Stimulated activated CD4-positive, alpha-beta T cell treated with anti-CD3 and anti-CD28 coated beads, Interleukin-15, amount 100 ng/mL, for 1 hour (primary cell): ENCODE measurements around the gene BICD1.
"Not testable (repeated sequence)": the region's sequence is repeated elsewhere in the genome, so short reads cannot be mapped to it uniquely, and the experiment has no call there.

Experiments used
- DNase-seq, 2 donors: peaks; one replicate each; pipeline ENCODE4 v3.0.0-alpha.2; 2020; ENCODE audit warnings: low read depth in 1 of 2, low spot score in 1 of 2

The BICD1 gene

GRCh38 chr12:32187127-32187526, 80.5 kb downstream of the BICD1 start:
- DNase-seq: not testable (repeated sequence)

GRCh38 chr12:32191445-32191844, 84.8 kb downstream of the BICD1 start:
- DNase-seq: no peak

GRCh38 chr12:32196250-32197198, 89.9 kb downstream of the BICD1 start:
- no peak for DNase-seq

GRCh38 chr12:32197421-32197820, 90.8 kb downstream of the BICD1 start:
- DNase-seq: no peak

- DNase-seq: no peak
Measured at GRCh38 chr12:32198555-32198954, 91.9 kb downstream of the BICD1 start.

- DNase-seq: no peak
Measured at GRCh38 chr12:32201096-32201495, 94.4 kb downstream of the BICD1 start.

GRCh38 chr12:32201976-32202375, 95.3 kb downstream of the BICD1 start:
- no peak for DNase-seq

- DNase-seq: no peak
Measured at GRCh38 chr12:32205731-32206130, 99.1 kb downstream of the BICD1 start.

- no peak for DNase-seq
Measured at GRCh38 chr12:32208355-32208754, 101.7 kb downstream of the BICD1 start.

GRCh38 chr12:32211066-32211899, 104.6 kb downstream of the BICD1 start:
- no peak for DNase-seq

- no peak for DNase-seq
Measured at GRCh38 chr12:32211900-32212156, 105.2 kb downstream of the BICD1 start.

GRCh38 chr12:32214723-32215122, 108.1 kb downstream of the BICD1 start:
- DNase-seq: no peak

GRCh38 chr12:32217354-32218310, 111.0 kb downstream of the BICD1 start:
- DNase-seq: no peak

GRCh38 chr12:32223941-32224340, 117.3 kb downstream of the BICD1 start:
- no peak for DNase-seq

- no peak for DNase-seq
Measured at GRCh38 chr12:32226768-32227167, 120.1 kb downstream of the BICD1 start.

- DNase-seq: no peak
Measured at GRCh38 chr12:32229971-32230612, 123.4 kb downstream of the BICD1 start.

GRCh38 chr12:32230613-32230993, 124.0 kb downstream of the BICD1 start:
- DNase-seq: no peak

GRCh38 chr12:32231361-32231760, 124.7 kb downstream of the BICD1 start:
- DNase-seq: not testable (repeated sequence)

- no peak for DNase-seq
Measured at GRCh38 chr12:32233568-32233967, 126.9 kb downstream of the BICD1 start.

GRCh38 chr12:32235251-32235650, 128.6 kb downstream of the BICD1 start:
- no peak for DNase-seq

- DNase-seq: no peak
Measured at GRCh38 chr12:32240162-32240561, 133.5 kb downstream of the BICD1 start.
